ENCODE measurements around the gene ITGB3. TPM values are rescaled to one million over a fixed set of nuclear protein-coding genes. Genes with fewer than 3 reads are reported as not detected.

The ITGB3 gene
- not detected for total RNA-seq

GRCh38 chr17:47253541-47254402 is at the start of gene ITGB3:
ITGB3 (plus strand) TSS chr17:47253827; CDS start chr17:47253862, 35 bp downstream.
- CTCF ChIA-PET: no interaction called here
- H3K27me3 Mint-ChIP-seq (ENCODE audit: low read depth): peaks cover 43% of the 10 kb centered on the region
- intact Hi-C loops (cut with micrococcal nuclease): no loop called here
- H3K36me3 Mint-ChIP-seq (ENCODE audit: low read depth): no peaks in the 10 kb centered on the region
- peak; percentile 66 for DNase-seq
- H3K27ac Mint-ChIP-seq: no peak within 1 kb of the TSS
- H3K9me3 Mint-ChIP-seq: no peaks in the 10 kb centered on the region
- H3K4me1 Mint-ChIP-seq (ENCODE audit: low read depth): peaks cover 11% of the 10 kb centered on the region
- peak within 1 kb of the TSS; percentile 80 for H3K4me3 Mint-ChIP-seq

- CTCF ChIA-PET: interaction anchor here (0.6 to 1.0 kb wide), 3 partner anchors 8 to 308 kb away, joined by 3 read pairs; no protein-coding TSS in a partner anchor
- Mint-ChIP-seq H3K4me3 (no peak overlapping the region), H3K27me3 (ENCODE audit: low read depth) (no peaks in the 10 kb centered on the region), H3K27ac (peak overlapping the region; percentile 78), H3K9me3 (no peaks in the 10 kb centered on the region), H3K36me3 (ENCODE audit: low read depth) (no peaks in the 10 kb centered on the region), H3K4me1 (ENCODE audit: low read depth) (peaks cover 51% of the 10 kb centered on the region)
- intact Hi-C loops (cut with micrococcal nuclease): loop anchor here (1.0 to 10.0 kb wide), 4 partner anchors 13 to 521 kb away; partner anchors contain the start of gene CDC27
- DNase-seq: peak; percentile 82
Measured at GRCh38 chr17:47203984-47204721, 49.5 kb upstream of the ITGB3 start.

- H3K27ac Mint-ChIP-seq: peak overlapping the region; percentile 78
- peak; percentile 38 for DNase-seq
- CTCF ChIA-PET: interaction anchor here (1.3 to 1.8 kb wide), 2 partner anchors 16 to 32 kb away, joined by 3 to 5 read pairs; no protein-coding TSS in a partner anchor
- H3K9me3 Mint-ChIP-seq: no peaks in the 10 kb centered on the region
- peak overlapping the region; percentile 51 for H3K4me3 Mint-ChIP-seq
- intact Hi-C loops (cut with micrococcal nuclease): loop anchor here (1.0 to 10.0 kb wide), 4 partner anchors 12 to 520 kb away; partner anchors contain the start of gene CDC27
- H3K4me1 Mint-ChIP-seq (ENCODE audit: low read depth): peaks cover 49% of the 10 kb centered on the region
- no peaks in the 10 kb centered on the region for H3K36me3 Mint-ChIP-seq (ENCODE audit: low read depth)
- no peaks in the 10 kb centered on the region for H3K27me3 Mint-ChIP-seq (ENCODE audit: low read depth)
Measured at GRCh38 chr17:47204722-47205418, 48.8 kb upstream of the ITGB3 start.

GRCh38 chr17:47205419-47205963 is 48.1 kb upstream of the ITGB3 start:
- peak; percentile 78 for DNase-seq
- Mint-ChIP-seq H3K9me3 (no peaks in the 10 kb centered on the region), H3K4me1 (ENCODE audit: low read depth) (peaks cover 43% of the 10 kb centered on the region), H3K27ac (peak overlapping the region; percentile 78), H3K36me3 (ENCODE audit: low read depth) (no peaks in the 10 kb centered on the region), H3K27me3 (ENCODE audit: low read depth) (no peaks in the 10 kb centered on the region), H3K4me3 (peak overlapping the region; percentile 51)
- CTCF ChIA-PET: interaction anchor here (1.3 to 1.8 kb wide), 3 partner anchors 15 to 110 kb away, joined by 3 to 5 read pairs (median 3); no protein-coding TSS in a partner anchor
- intact Hi-C loops (cut with micrococcal nuclease): loop anchor here (2.0 to 10.0 kb wide), 2 partner anchors 43 to 519 kb away; no protein-coding TSS in a partner anchor

GRCh38 chr17:47207143-47208067 is 46.2 kb upstream of the ITGB3 start:
- no peaks in the 10 kb centered on the region for H3K27me3 Mint-ChIP-seq (ENCODE audit: low read depth)
- CTCF ChIA-PET: interaction anchor here (1.2 to 1.5 kb wide), 2 partner anchors 23 to 108 kb away, joined by 3 read pairs; no protein-coding TSS in a partner anchor
- DNase-seq: no peak
- H3K36me3 Mint-ChIP-seq (ENCODE audit: low read depth): no peaks in the 10 kb centered on the region
- no peak overlapping the region for H3K4me3 Mint-ChIP-seq
- H3K9me3 Mint-ChIP-seq: no peaks in the 10 kb centered on the region
- no peak overlapping the region for H3K27ac Mint-ChIP-seq
- intact Hi-C loops (cut with micrococcal nuclease): loop anchor here (10.0 kb wide), 1 partner anchor 517 kb away; no protein-coding TSS in a partner anchor
- H3K4me1 Mint-ChIP-seq (ENCODE audit: low read depth): peaks cover 41% of the 10 kb centered on the region

GRCh38 chr17:47208744-47209488 is 44.7 kb upstream of the ITGB3 start, which contains the start of gene MYL4:
MYL4 (plus strand) TSS chr17:47209348; CDS start chr17:47209423, 75 bp downstream.
- no peak within 1 kb of the TSS for H3K27ac Mint-ChIP-seq
- CTCF ChIA-PET: interaction anchor here (0.6 kb wide), 2 partner anchors 12 to 49 kb away, joined by 4 read pairs; no protein-coding TSS in a partner anchor
- H3K36me3 Mint-ChIP-seq (ENCODE audit: low read depth): no peaks in the 10 kb centered on the region
- no peaks in the 10 kb centered on the region for H3K27me3 Mint-ChIP-seq (ENCODE audit: low read depth)
- intact Hi-C loops (cut with micrococcal nuclease): loop anchor here (10.0 kb wide), 1 partner anchor 516 kb away; no protein-coding TSS in a partner anchor
- H3K9me3 Mint-ChIP-seq: no peaks in the 10 kb centered on the region
- no peak for DNase-seq
- H3K4me3 Mint-ChIP-seq: no peak within 1 kb of the TSS
- H3K4me1 Mint-ChIP-seq (ENCODE audit: low read depth): peaks cover 35% of the 10 kb centered on the region

- no peak overlapping the region for H3K27ac Mint-ChIP-seq
- DNase-seq: no peak
- CTCF ChIA-PET: no interaction called here
- intact Hi-C loops (cut with micrococcal nuclease): loop anchor here (10.0 kb wide), 1 partner anchor 515 kb away; no protein-coding TSS in a partner anchor
- H3K4me3 Mint-ChIP-seq: no peak overlapping the region
- H3K9me3 Mint-ChIP-seq: no peaks in the 10 kb centered on the region
- H3K27me3 Mint-ChIP-seq (ENCODE audit: low read depth): no peaks in the 10 kb centered on the region
- H3K36me3 Mint-ChIP-seq (ENCODE audit: low read depth): no peaks in the 10 kb centered on the region
- H3K4me1 Mint-ChIP-seq (ENCODE audit: low read depth): peaks cover 29% of the 10 kb centered on the region
Measured at GRCh38 chr17:47209499-47209898, 44.1 kb upstream of the ITGB3 start.

GRCh38 chr17:47210105-47210504 is 43.5 kb upstream of the ITGB3 start:
- CTCF ChIA-PET: no interaction called here
- H3K4me3 Mint-ChIP-seq: no peak overlapping the region
- no peak for DNase-seq
- H3K4me1 Mint-ChIP-seq (ENCODE audit: low read depth): peaks cover 23% of the 10 kb centered on the region
- H3K36me3 Mint-ChIP-seq (ENCODE audit: low read depth): no peaks in the 10 kb centered on the region
- intact Hi-C loops (cut with micrococcal nuclease): no loop called here
- H3K27me3 Mint-ChIP-seq (ENCODE audit: low read depth): no peaks in the 10 kb centered on the region
- no peaks in the 10 kb centered on the region for H3K9me3 Mint-ChIP-seq
- no peak overlapping the region for H3K27ac Mint-ChIP-seq

- intact Hi-C loops (cut with micrococcal nuclease): no loop called here
- no peak overlapping the region for H3K27ac Mint-ChIP-seq
- H3K4me1 Mint-ChIP-seq (ENCODE audit: low read depth): peaks cover 17% of the 10 kb centered on the region
- CTCF ChIA-PET: no interaction called here
- no peaks in the 10 kb centered on the region for H3K27me3 Mint-ChIP-seq (ENCODE audit: low read depth)
- no peak overlapping the region for H3K4me3 Mint-ChIP-seq
- no peaks in the 10 kb centered on the region for H3K36me3 Mint-ChIP-seq (ENCODE audit: low read depth)
- no peak for DNase-seq
- no peaks in the 10 kb centered on the region for H3K9me3 Mint-ChIP-seq
Measured at GRCh38 chr17:47210779-47211178, 42.8 kb upstream of the ITGB3 start.

- Mint-ChIP-seq H3K4me3 (no peak overlapping the region), H3K27ac (no peak overlapping the region), H3K9me3 (no peaks in the 10 kb centered on the region), H3K27me3 (ENCODE audit: low read depth) (no peaks in the 10 kb centered on the region), H3K4me1 (ENCODE audit: low read depth) (peaks cover 8% of the 10 kb centered on the region), H3K36me3 (ENCODE audit: low read depth) (no peaks in the 10 kb centered on the region)
- DNase-seq: no peak
- intact Hi-C loops (cut with micrococcal nuclease): no loop called here
- CTCF ChIA-PET: interaction anchor here (0.6 kb wide), 1 partner anchor 9 kb away, joined by 3 read pairs; no protein-coding TSS in a partner anchor
Measured at GRCh38 chr17:47212458-47212857, 41.2 kb upstream of the ITGB3 start.

All from activated naive CD4-positive, alpha-beta T cell treated with anti-CD3 and anti-CD28 coated beads for 36 hours (primary cell).